Breast epithelium (tissue), 3 donors: ENCODE results near the gene NRCAM.

Experiments
- POLR2A ChIP-seq: fragments of 450-650 bp; IDR thresholded peaks from one replicate; pipeline ENCODE4 v1.6.1; 2016; ENCODE audit warnings: antibody characterized with exemption, mild to moderate bottlenecking, moderate library complexity
- POLR2AphosphoS5 ChIP-seq, 3 donors: sonication (generic); formaldehyde crosslinking; IDR thresholded peaks; one replicate each; pipeline ENCODE4 v1.6.1; 2017; ENCODE audit warnings: antibody characterized with exemption in 3 of 3
- TF ChIP-seq, protein P1 (sequence below), 3 donors: fragments of 450-650 bp; IDR thresholded peaks; one replicate each; pipeline ENCODE4 v1.5.1; 2016 to 2017; ENCODE audit warnings: antibody characterized with exemption in 3 of 3, mild to moderate bottlenecking in 3 of 3, moderate library complexity in 3 of 3

DNA sequence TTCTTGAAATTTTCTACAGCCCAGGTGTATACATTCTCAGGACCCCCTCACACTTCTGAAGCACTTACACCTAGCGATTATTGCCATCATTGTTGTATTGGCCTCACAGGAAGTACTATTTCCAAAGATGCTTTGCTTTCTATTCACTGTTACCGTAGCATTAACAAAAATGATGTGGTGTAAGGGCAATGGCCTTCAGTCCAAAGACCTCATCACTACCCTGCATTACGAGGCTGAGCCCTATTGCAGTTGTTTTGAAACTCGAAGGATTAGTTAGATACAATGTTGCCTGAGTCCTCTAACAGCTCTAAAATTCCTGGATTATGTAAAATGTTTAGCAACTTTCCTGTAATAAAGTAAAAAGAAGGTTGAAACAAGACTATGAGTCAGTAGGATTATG, 2.9 kb downstream of the NRCAM start:
- TF ChIP-seq, protein P1, sequence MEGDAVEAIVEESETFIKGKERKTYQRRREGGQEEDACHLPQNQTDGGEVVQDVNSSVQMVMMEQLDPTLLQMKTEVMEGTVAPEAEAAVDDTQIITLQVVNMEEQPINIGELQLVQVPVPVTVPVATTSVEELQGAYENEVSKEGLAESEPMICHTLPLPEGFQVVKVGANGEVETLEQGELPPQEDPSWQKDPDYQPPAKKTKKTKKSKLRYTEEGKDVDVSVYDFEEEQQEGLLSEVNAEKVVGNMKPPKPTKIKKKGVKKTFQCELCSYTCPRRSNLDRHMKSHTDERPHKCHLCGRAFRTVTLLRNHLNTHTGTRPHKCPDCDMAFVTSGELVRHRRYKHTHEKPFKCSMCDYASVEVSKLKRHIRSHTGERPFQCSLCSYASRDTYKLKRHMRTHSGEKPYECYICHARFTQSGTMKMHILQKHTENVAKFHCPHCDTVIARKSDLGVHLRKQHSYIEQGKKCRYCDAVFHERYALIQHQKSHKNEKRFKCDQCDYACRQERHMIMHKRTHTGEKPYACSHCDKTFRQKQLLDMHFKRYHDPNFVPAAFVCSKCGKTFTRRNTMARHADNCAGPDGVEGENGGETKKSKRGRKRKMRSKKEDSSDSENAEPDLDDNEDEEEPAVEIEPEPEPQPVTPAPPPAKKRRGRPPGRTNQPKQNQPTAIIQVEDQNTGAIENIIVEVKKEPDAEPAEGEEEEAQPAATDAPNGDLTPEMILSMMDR (IDR thresholded peaks at IDR 0.05): no peak
- TF ChIP-seq POLR2AphosphoS5 (IDR thresholded peaks at IDR 0.05) (no peak), POLR2A (no peak)
